Measurements from ENCODE around the gene KRTAP10-12. TPM values are rescaled to one million over a fixed set of nuclear protein-coding genes. Genes with fewer than 3 reads are reported as not detected.

KRTAP10-12 gene
- total RNA-seq, 1 experiment from 2014 or later, result not detected

DNA sequence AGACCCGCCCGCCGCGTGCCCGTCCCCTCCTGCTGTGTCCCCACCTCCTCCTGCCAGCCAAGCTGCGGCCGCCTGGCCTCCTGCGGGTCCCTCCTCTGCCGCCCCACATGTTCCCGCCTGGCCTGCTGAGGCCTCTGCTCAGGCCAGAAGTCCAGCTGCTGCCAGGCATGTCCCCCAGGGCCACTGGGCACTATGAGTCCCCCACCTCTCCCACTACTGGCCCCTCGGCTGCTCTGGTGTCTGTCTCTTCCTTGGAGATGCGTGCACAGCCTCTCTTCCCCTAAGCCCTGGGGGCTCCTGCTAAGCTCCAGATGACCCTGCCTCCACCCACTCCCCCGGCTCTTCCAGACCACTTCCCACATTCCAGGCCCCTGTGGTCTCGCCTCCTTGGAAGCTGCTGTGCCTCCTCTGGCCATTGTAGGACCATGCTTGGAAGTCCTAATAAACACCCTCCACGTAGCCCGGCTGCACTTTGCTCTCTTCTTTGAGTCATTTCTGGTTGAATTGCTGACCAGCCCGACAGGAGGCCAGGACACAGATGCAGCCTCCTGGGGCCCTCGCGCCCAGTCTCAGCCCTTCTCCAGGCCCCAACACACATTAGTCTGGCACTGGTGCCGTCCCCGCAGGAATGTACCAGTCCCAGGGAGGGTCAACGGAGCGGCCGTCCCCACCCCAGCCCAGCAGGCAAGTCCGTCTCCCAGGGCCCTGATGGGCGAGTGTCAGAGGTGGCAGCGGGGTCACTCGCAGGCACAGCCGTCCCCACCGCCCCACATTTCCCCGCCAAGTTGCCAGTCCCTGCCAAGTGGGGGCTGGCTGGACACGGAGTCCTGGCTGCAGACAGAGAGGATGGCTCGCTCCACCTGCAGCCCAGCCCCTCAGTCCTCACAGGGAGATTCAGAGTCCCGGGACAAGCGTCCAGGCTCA, 1.1 kb downstream of the KRTAP10-12 start:
- POLR2A ChIA-PET, result no interaction called here
- no peak for ATAC-seq
- BruUV-seq (replicated peaks), result no TSS peak

More for the DNA sequence above, 1.1 kb downstream of the KRTAP10-12 start:
- H3K4me2 ChIP-seq (ENCODE audit: low read length), result no peak overlapping the region
- H3K9me3 ChIP-seq (ENCODE audit: control insufficient read depth in 1 of 2, insufficient read depth in 1 of 2, low read depth in 1 of 2, low read length in 2 of 2), result peaks cover 4 to 10% of the 10 kb centered on the region in 2 experiments; a peak in 1 of 4 replicates
- no peak overlapping the region for H3K27ac ChIP-seq (ENCODE audit: low read depth, low read length)
- H2AFZ ChIP-seq (ENCODE audit: low read depth, low read length, poor library complexity, severe bottlenecking), result no peak overlapping the region
- RAD21 ChIA-PET (ENCODE audit: low non-redundant PET in 1 of 2, low total read pairs in 2 of 2, uncharacterized antibody in 2 of 2, unreplicated experiment in 2 of 2), result no interaction called here
- intact Hi-C loops (cut with micrococcal nuclease), result no loop called here
- H3K79me2 ChIP-seq (ENCODE audit: insufficient read depth, low read length), result no peaks in the 10 kb centered on the region
- CTCF ChIA-PET, result no interaction called here
- H3K4me3 ChIP-seq (replicated peaks in 1 of 2; ENCODE audit: low read depth in 1 of 2, low read length in 2 of 2), result no peak overlapping the region
- H4K20me1 ChIP-seq (ENCODE audit: insufficient read depth), result no peaks in the 10 kb centered on the region
- TF ChIP-seq POLR2AphosphoS5 (IDR thresholded peaks at IDR 0.05; ENCODE audit: low read depth, low read length) (no peak), SIN3A (IDR thresholded peaks at IDR 0.05; ENCODE audit: low read depth) (no peak), REST (IDR thresholded peaks at IDR 0.05; ENCODE audit: low read depth) (no peak), ZBTB33 (IDR thresholded peaks at IDR 0.05; ENCODE audit: extremely low read depth, insufficient replicate concordance, low read length) (no peak), YY1 (IDR thresholded peaks at IDR 0.05; ENCODE audit: extremely low read depth, insufficient replicate concordance, low read depth, low read length) (no peak)
- H3K4me1 ChIP-seq (ENCODE audit: control insufficient read depth in 1 of 2, insufficient read depth in 2 of 2, low read length in 2 of 2), result no peaks in the 10 kb centered on the region
- no peaks in the 10 kb centered on the region for H3K9me2 ChIP-seq (ENCODE audit: insufficient read depth)
- H3K36me3 ChIP-seq (ENCODE audit: control insufficient read depth in 1 of 2, insufficient read depth in 2 of 2, low read length in 2 of 2), result no peaks in the 10 kb centered on the region
- H3K27me3 ChIP-seq (ENCODE audit: insufficient read depth, low read length), result peaks cover 10% of the 10 kb centered on the region; the same call in 1 of the 2 replicates
- H3K9ac ChIP-seq (ENCODE audit: low read length), result no peak overlapping the region
- DNase-seq (ENCODE audit: low read depth, low spot score), result no peak
